ENCODE data around the gene AKR1A1.
"Not testable (repeated sequence)": the region's sequence is repeated elsewhere in the genome, so short reads cannot be mapped to it uniquely, and the experiment has no call there.

Gene AKR1A1

GRCh38 chr1:45516036-45516435 is 34.6 kb upstream of the AKR1A1 start:
- TF ChIP-seq SPI1 (IDR thresholded peaks at IDR 0.05; ENCODE audit: borderline replicate concordance, low read depth), result no peak
- TF ChIP-seq POLR2AphosphoS5 (IDR thresholded peaks at IDR 0.05; ENCODE audit: low read depth), result no peak
- TF ChIP-seq GABPA (IDR thresholded peaks at IDR 0.05; ENCODE audit: low read depth), result no peak
- TF ChIP-seq REST (IDR thresholded peaks at IDR 0.05; ENCODE audit: insufficient replicate concordance, low read depth), result no peak
- TF ChIP-seq CTCF (IDR thresholded peaks at IDR 0.05; ENCODE audit: insufficient read depth, low read length), result no peak
- no peak for DNase-seq (ENCODE audit: low read depth in 1 of 2, low spot score in 1 of 2)
- Histone ChIP-seq H3K27me3 (ENCODE audit: insufficient read depth, poor library complexity, severe bottlenecking) (no peaks in the 10 kb centered on the region), H3K27ac (replicated peaks) (no peak overlapping the region), H3K4me3 (replicated peaks; ENCODE audit: insufficient read depth, low read length) (no peak overlapping the region)

GRCh38 chr1:45516465-45516864 is 34.2 kb upstream of the AKR1A1 start:
- Histone ChIP-seq H3K4me3 (replicated peaks; ENCODE audit: insufficient read depth, low read length) (no peak overlapping the region), H3K27ac (replicated peaks) (no peak overlapping the region), H3K27me3 (ENCODE audit: insufficient read depth, poor library complexity, severe bottlenecking) (no peaks in the 10 kb centered on the region)
- no peak for DNase-seq (ENCODE audit: low read depth in 1 of 2, low spot score in 1 of 2)
- TF ChIP-seq REST (IDR thresholded peaks at IDR 0.05; ENCODE audit: insufficient replicate concordance, low read depth), result no peak
- no peak for TF ChIP-seq POLR2AphosphoS5 (IDR thresholded peaks at IDR 0.05; ENCODE audit: low read depth)
- TF ChIP-seq CTCF (IDR thresholded peaks at IDR 0.05; ENCODE audit: insufficient read depth, low read length), result no peak
- no peak for TF ChIP-seq GABPA (IDR thresholded peaks at IDR 0.05; ENCODE audit: low read depth)
- TF ChIP-seq SPI1 (IDR thresholded peaks at IDR 0.05; ENCODE audit: borderline replicate concordance, low read depth), result no peak

- not testable (repeated sequence) for H3K27ac ChIP-seq (replicated peaks); H3K4me3 ChIP-seq (replicated peaks; ENCODE audit: insufficient read depth, low read length); H3K27me3 ChIP-seq (ENCODE audit: insufficient read depth, poor library complexity, severe bottlenecking); DNase-seq (ENCODE audit: low read depth in 1 of 2, low spot score in 1 of 2)
Observed at GRCh38 chr1:45518366-45518765, 32.3 kb upstream of the AKR1A1 start.

GRCh38 chr1:45518910-45519309 is 31.7 kb upstream of the AKR1A1 start:
- no peak for DNase-seq (ENCODE audit: low read depth in 1 of 2, low spot score in 1 of 2)
- TF ChIP-seq POLR2AphosphoS5 (IDR thresholded peaks at IDR 0.05; ENCODE audit: low read depth) (no peak), SPI1 (IDR thresholded peaks at IDR 0.05; ENCODE audit: borderline replicate concordance, low read depth) (no peak), CTCF (IDR thresholded peaks at IDR 0.05; ENCODE audit: insufficient read depth, low read length) (no peak), GABPA (IDR thresholded peaks at IDR 0.05; ENCODE audit: low read depth) (no peak), REST (IDR thresholded peaks at IDR 0.05; ENCODE audit: insufficient replicate concordance, low read depth) (no peak)
- Histone ChIP-seq H3K27ac (replicated peaks) (no peak overlapping the region), H3K27me3 (ENCODE audit: insufficient read depth, poor library complexity, severe bottlenecking) (no peaks in the 10 kb centered on the region), H3K4me3 (replicated peaks; ENCODE audit: insufficient read depth, low read length) (no peak overlapping the region)

- H3K27me3 ChIP-seq (ENCODE audit: insufficient read depth, poor library complexity, severe bottlenecking); DNase-seq (ENCODE audit: low read depth in 1 of 2, low spot score in 1 of 2); H3K27ac ChIP-seq (replicated peaks); H3K4me3 ChIP-seq (replicated peaks; ENCODE audit: insufficient read depth, low read length): not testable (repeated sequence)
Observed at GRCh38 chr1:45519774-45520173, 30.9 kb upstream of the AKR1A1 start.
